NCI-H526 (cell line): Measurements from ENCODE around the gene IBSP.

ENCODE experiments used
- DNase-seq, 2 experiments: peaks; one replicate each; lab custom pipeline; 2025; lab: John Stamatoyannopoulos, UW

IBSP gene

GRCh38 chr4:87799301-87800113 is at the start of gene IBSP:
Gene IBSP, plus strand, starts transcription at chr4:87799554. Its CDS starts 2,808 bp downstream, at chr4:87802362.
- no peak for DNase-seq

- DNase-seq: no peak
Measured at GRCh38 chr4:87749883-87750282, 49.5 kb upstream of the IBSP start.

GRCh38 chr4:87758270-87758669 is 41.1 kb upstream of the IBSP start:
- no peak for DNase-seq

- no peak for DNase-seq
Measured at GRCh38 chr4:87762311-87762710, 37.0 kb upstream of the IBSP start.

- DNase-seq: no peak
Measured at GRCh38 chr4:87781569-87781968, 17.8 kb upstream of the IBSP start.

GRCh38 chr4:87783781-87784180 is 15.6 kb upstream of the IBSP start:
- DNase-seq: no peak

- DNase-seq: no peak
Measured at GRCh38 chr4:87785731-87786509, 13.4 kb upstream of the IBSP start.

- DNase-seq: no peak
Measured at GRCh38 chr4:87802858-87803257, 3.5 kb downstream of the IBSP start.

- no peak for DNase-seq
Measured at GRCh38 chr4:87803421-87803820, 4.1 kb downstream of the IBSP start.

- no peak for DNase-seq
Measured at GRCh38 chr4:87804871-87805270, 5.5 kb downstream of the IBSP start.

GRCh38 chr4:87805971-87806370 is 6.6 kb downstream of the IBSP start:
- DNase-seq: no peak

GRCh38 chr4:87806520-87806919 is 7.2 kb downstream of the IBSP start:
- no peak for DNase-seq

- DNase-seq: no peak
Measured at GRCh38 chr4:87807402-87807801, 8.0 kb downstream of the IBSP start.

- DNase-seq: no peak
Measured at GRCh38 chr4:87811977-87812376, 12.6 kb downstream of the IBSP start.

GRCh38 chr4:87819281-87819919 is 20.0 kb downstream of the IBSP start:
- no peak for DNase-seq

- DNase-seq: no peak
Measured at GRCh38 chr4:87823200-87823599, 23.8 kb downstream of the IBSP start.

GRCh38 chr4:87823724-87824123 is 24.4 kb downstream of the IBSP start:
- DNase-seq: no peak

- DNase-seq: no peak
Measured at GRCh38 chr4:87824352-87824751, 25.0 kb downstream of the IBSP start.

GRCh38 chr4:87832669-87833068 is 33.3 kb downstream of the IBSP start, which contains the start of gene MEPE:
Gene MEPE, plus strand, starts transcription at chr4:87832969. Its CDS starts 1,746 bp downstream, at chr4:87834715.
- no peak for DNase-seq

GRCh38 chr4:87834401-87834800 is 35.0 kb downstream of the IBSP start:
- no peak for DNase-seq

- no peak for DNase-seq
Measured at GRCh38 chr4:87835197-87835596, 35.8 kb downstream of the IBSP start.

GRCh38 chr4:87835743-87836142 is 36.4 kb downstream of the IBSP start:
- no peak for DNase-seq

GRCh38 chr4:87838205-87838604 is 38.9 kb downstream of the IBSP start:
- DNase-seq: peak in 1 of 2 experiments; percentile 38
